NCI-H510A (cell line): ENCODE data around the gene INPP4B.
A peak's percentile ranks its signal among the peaks of the same experiment; 100 is the strongest.

Experiments
- DNase-seq: peaks from one replicate; lab custom pipeline; 2025; lab: John Stamatoyannopoulos, UW

The INPP4B gene

DNA sequence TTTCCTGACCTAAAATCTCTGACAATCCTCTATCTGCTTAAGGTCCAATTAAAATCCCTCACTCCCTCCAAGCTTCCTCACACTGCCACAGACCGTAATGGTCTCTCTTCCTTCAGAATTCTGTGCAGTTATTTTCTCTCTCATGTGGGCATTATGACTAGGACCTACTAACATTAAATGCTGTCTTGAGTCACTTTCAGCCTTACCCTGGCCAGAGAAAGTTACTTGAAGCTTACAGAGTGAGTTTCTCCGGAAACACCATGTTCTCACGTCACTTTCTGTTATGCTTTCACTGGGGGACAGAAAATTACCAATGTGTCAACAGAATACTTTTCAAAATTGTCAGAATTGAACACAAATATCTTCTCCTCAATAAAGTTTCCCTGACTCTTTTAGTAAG, 271.8 kb downstream of the INPP4B start:
- no peak for DNase-seq

DNA sequence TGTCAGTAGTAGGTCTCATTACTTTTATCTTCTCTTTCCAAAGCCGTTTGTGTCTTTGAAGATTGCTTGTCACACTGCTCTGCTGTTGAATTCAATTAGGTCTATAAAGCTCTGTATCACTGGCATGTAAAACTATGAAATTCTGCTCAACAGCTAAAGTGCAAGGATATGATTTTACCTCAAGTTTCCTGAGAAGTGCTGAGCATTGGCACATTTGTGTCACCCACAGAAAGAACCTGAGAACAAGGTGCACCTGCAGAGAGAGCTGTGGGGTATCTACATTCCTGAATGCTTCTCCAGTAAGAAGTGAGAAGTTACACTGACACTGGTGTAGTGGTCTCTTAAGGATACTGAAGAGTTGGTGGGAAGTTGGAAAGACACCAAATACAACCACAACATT, 274.0 kb downstream of the INPP4B start:
- no peak for DNase-seq

DNA sequence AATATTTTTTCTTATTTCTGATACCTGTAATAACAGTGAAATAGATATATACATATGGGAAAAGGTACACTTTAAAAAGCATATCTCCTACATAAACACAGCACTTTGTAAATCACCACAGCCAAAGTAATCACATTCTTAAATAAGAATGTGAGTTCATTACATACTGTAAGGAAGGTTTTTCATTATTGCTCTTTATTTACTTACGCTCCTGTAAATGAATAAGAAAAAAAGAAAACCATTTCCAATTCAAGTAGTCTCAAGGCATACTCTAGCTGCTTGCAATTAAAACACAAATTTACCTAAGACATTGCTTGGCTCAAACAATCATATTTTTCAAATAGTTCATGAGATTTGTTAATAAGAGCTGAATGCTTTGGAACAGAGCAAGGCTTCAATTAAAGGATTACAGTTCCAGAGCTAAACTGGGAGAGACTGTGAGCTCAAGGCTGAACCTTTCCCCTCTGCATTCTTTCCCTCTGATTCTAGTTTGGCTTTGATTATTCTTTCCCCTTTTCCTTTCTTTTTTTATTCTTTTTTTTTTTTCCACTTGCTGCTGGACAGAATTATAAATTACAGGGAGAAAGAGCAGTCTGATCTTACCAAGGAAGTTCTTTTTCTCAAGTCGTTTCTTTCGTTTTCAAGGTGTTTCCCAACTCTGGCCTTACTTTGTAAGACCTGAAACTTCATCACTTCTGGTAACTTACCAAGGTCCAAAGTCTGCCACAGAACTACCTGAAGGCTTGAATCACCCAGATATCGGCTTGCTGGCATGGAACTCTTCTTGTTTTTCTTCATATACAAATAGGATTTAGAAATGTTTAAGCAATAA, 278.3 kb downstream of the INPP4B start:
- DNase-seq = no peak

DNA sequence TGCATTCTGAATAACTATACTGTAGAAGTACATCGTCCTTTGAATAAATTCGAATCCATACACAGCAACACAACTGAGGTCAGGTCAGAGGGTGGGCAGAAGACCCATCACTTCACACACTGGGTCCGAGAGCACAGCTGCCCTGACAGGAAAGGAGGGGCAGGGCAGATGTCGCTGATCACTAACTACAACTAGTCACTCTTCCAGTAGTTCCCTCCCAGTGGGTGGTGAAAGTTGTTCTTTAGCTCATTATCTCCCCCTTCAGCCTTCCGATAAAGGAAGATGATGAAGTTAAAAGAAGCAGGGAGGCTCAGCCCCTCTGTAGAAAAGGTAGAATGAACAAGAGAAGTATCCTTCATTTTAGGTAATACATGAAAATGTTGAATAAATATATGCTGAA, 278.9 kb downstream of the INPP4B start:
- no peak for DNase-seq

GRCh38 chr4:142566777-142567176, 279.3 kb downstream of the INPP4B start:
- no peak for DNase-seq

DNA sequence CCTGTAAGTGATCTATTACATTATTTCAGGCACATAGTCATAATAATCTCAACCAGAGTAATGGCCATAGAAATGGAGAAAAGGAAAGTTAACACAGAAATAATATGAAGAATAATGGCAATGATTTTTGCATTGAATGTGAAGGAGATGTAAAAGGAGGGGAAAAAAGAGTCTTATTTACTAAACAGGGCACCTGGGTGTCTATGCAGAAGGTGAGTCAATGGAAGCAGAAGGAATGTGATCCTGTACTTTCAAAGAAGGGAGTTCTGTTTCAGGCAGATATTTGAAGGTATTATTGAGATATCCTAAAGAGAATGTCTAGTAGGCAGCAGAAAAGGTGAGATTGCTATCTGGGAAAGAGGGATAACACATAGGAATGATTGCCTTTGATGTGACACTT, 279.9 kb downstream of the INPP4B start:
- DNase-seq = no peak

GRCh38 chr4:142565771-142566170, 280.3 kb downstream of the INPP4B start:
- no peak for DNase-seq

DNA sequence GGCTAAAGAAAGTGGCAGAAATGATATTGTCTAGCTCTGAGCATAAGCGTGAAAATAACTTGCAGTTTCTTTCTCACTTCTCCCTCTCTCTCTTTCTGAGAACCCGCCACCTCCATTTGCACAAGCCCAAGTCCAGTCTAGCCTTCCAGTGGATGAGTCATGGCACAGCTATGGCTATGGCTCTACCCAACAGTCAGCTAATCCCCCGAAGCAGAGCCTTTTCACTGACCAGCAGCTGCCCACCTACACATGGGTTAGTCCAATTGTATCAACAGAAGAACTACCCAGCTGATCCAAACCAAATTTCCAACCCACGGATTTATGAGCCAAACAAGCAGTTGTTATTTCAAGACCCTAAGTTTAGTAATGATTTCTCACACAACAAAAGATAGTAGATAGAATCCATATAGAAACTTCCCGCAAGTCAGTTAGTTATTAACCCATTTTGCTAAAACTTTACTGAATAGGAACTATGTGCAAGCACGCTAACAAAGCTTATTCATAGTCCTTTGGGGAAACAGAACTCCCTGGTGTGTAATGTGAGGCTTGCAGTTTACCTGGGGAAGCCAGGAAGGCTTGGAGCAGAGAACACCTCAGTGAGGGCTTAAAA, 282.3 kb downstream of the INPP4B start:
- DNase-seq = no peak

DNA sequence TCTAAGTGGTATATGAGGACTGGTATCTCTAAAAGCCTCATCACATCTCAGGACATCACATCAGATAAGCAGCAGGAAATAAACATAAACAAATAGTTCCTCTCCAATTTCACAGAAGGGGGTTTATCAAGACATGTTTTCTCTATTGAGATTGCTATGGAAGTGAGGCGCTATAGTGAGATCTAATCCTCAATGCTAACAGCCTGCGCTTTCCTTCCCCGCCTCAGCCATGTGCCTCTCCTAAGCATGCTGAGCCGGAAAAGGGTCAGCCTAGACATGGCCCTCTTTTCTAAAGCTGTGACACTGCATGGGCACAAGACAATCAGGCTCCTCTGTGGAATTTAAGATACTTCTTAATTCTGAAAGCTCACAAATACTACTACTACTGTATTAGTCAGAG, 286.1 kb downstream of the INPP4B start:
- no peak for DNase-seq

DNA sequence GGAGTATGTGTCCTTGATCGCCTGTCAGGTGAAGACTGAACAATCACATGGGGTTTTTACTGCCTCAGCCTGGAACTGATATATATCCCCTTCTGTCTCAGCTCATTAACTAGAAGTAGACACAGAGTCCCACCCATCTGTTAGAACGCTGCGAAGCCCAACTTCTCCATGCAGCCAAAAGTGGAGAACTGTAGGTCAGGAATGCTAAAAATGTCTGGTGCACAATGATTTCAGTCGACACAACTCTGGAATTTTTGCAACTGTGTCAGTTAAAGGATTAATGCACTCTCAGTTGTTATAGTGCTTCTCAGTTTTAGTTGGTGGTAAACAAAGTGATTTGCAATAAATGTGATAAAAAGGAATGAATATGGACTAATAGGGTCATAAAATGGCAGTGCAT, 287.2 kb downstream of the INPP4B start:
- DNase-seq = no peak

DNA sequence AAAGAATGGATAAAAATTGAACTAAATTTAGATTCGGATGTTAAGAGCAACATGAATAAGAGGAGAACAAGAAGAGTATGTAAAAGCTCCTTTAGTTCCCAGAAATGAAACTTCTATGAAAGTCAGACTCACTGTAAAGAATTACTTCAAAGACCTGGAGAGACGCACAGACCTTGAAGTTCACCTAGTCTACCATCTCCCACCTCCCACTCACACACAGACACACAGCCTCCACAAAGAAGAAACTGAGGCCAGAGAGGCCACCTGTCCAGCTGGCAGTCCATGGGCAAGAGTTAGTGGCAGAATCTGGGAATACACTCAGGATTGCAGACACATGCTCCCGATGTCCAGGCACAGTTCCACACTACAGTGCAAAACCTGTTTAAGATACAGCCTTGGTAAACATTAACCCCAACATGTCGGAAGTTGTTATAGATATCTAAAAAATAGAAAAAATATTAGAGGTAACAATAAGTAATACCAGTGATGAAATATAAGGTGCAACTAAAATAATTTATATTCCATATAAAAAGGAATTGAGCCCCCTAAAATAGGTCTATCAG, 288.8 kb downstream of the INPP4B start:
- no peak for DNase-seq

GRCh38 chr4:142556570-142557238, 289.4 kb downstream of the INPP4B start:
- DNase-seq = no peak

DNA sequence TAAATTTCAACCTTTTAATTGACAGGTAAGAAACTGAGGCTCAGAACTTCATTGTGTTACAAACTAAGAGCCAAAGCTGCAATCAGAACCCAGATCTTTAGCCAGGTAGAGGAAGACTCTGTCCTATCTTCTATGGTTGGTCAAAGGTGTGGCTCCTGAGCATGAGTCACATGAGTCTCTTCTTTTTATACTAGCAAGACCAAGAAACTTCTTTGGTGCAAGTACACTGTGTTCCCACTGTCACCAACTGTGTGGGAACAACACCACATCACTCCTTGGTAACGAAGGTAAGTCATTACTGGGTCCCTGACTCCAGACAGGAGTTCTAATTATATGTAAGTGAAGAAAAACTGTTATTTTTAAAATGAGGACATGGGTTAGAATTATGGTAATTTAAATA, 290.1 kb downstream of the INPP4B start:
- no peak for DNase-seq

GRCh38 chr4:142554412-142554811, 291.7 kb downstream of the INPP4B start:
- no peak for DNase-seq

DNA sequence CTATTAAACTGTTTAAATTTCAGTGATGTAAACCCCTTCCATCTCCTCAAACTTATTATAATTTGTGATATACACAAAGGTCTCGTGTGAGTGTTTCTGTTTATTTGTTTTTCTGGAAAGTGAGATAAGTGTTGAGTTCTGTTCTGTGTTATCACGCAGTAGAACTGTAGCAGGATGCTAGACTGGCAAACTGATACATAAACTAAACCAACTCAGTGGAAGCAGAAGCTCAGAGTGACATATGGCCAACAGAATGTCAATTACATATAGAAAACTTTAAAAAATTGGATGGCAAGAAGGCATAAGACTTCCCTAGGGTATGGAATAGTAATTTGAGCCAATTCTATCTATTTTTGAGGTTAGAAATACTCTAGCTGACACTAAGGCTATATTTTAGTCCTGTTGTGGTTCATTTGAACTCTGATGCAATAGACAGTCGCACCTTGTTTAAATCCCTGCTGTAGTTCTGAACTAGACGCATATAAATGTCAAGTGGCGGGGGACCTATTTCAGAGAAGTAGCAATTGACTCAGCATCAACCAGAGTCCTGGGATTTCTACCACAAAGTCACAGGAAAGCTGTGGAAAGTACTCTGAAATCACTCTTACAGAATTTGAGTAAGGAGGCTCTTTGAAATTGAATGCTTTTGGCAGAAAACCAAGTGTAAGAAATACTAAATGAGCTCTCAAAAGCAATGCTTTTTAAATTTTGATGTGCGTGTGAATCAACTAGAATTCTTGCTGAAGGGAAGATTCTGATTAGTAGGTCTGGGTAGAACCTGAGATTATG, 294.4 kb downstream of the INPP4B start:
- DNase-seq = peak; percentile 9

- no peak for DNase-seq
Observed at GRCh38 chr4:142550965-142551364, 295.1 kb downstream of the INPP4B start.

DNA sequence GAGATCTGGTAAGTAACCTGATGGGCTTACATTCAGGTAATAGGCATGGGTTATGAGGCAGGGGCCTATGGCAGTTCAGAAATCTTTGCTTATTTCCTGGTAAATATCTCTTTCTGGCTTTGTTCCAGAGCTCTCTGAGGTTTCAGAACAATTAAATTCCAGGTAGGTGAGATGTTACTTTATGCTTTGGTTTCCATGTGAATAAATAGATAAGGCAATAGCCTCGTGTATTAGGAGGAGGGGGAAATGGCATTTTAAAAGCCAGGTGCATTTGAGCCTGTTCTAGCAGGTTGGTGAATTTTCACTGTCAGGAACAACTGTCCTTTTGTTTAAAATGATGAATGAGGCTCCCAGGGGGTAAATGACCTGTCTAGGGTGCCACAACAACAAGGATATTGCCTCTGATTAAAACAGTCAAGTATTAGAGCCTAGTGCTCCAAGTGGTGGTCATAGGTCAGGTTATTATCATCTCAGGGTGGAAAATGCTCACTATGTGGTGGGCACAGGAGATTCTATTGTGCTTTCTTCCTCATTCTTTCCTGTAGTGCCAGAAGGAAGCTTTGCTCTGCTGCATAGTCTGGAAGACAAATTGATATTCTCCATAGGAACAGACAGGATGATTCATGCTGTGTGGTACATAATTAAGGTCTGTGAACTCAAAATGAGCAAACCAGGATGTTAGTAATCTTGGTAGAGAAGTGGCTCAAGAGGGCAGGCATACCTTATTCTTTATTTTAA, 296.2 kb downstream of the INPP4B start:
- DNase-seq = peak; percentile 61

- no peak for DNase-seq
Observed at GRCh38 chr4:142549248-142549647, 296.9 kb downstream of the INPP4B start.

DNA sequence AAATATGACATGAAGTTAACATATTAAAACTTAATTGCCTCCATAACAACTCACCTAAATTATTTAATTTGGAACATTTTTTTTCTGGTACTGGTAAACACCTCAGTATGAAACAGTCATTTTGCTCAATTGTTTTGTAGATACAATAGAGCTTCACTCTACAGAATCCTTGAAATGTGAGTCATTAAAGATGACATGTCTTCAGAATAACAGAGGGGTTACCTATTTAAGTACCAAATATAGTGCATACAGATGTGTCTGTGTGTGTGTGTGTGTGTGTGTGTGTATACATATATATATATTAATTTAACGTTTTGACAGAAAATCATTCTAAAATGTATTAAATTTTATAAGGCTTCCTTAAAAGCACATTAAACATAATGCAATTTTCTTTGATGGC, 297.6 kb downstream of the INPP4B start:
- DNase-seq = no peak

GRCh38 chr4:142547974-142548373, 298.1 kb downstream of the INPP4B start:
- DNase-seq = no peak

DNA sequence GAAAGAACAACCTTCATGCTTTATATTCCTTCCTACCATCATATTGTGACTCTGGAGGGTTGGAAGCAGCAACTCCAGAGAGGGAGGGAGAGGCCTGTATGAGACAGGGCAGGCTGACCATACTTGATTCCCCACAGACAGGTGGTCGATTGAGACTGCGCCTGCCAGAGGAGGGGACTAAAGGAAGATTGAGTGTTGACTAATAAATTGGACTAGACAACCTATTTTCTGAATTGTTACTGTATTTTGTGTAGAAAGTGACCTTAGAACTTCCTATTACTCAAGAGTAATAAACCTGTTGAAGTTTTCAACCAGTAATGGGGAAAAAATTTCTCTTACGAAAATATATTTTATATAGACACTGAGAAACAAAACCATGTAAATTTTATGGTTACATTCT, 301.5 kb downstream of the INPP4B start:
- no peak for DNase-seq
